Ishikawa (cell line): Measurements from ENCODE around the gene TTLL3.

Source experiments
- CEBPB ChIP-seq: IDR thresholded peaks from 2 replicates; pipeline ENCODE4 v1.6.1; 2012
- CREB1 ChIP-seq: IDR thresholded peaks from 2 replicates; pipeline ENCODE4 v1.6.1; 2012; ENCODE audit warnings: low read depth
- EGR1 ChIP-seq: IDR thresholded peaks from 2 replicates; pipeline ENCODE4 v1.6.1; 2012
- EP300 ChIP-seq: IDR thresholded peaks from 2 replicates; pipeline ENCODE4 v1.6.1; 2012; ENCODE audit warnings: borderline replicate concordance
- FOXM1 ChIP-seq: IDR thresholded peaks from 2 replicates; pipeline ENCODE4 v1.6.1; 2012; ENCODE audit warnings: low read depth, borderline replicate concordance
- NFIC ChIP-seq: IDR thresholded peaks from 2 replicates; pipeline ENCODE4 v1.6.1; 2012
- RAD21 ChIP-seq: IDR thresholded peaks from 2 replicates; pipeline ENCODE4 v1.6.1; 2012; ENCODE audit warnings: low read depth
- REST ChIP-seq: IDR thresholded peaks from 2 replicates; pipeline ENCODE4 v1.6.1; 2012; ENCODE audit warnings: low read depth, mild to moderate bottlenecking
- TAF1 ChIP-seq: IDR thresholded peaks from 2 replicates; pipeline ENCODE4 v1.6.1; 2012; ENCODE audit warnings: low read depth, mild to moderate bottlenecking
- TCF12 ChIP-seq: IDR thresholded peaks from 2 replicates; pipeline ENCODE4 v1.6.1; 2012; ENCODE audit warnings: low read depth
- TEAD4 ChIP-seq: IDR thresholded peaks from 2 replicates; pipeline ENCODE4 v1.6.1; 2012
- YY1 ChIP-seq: IDR thresholded peaks from 2 replicates; pipeline ENCODE4 v1.6.1; 2012; ENCODE audit warnings: low read depth
- ZBTB7A ChIP-seq: IDR thresholded peaks from 2 replicates; pipeline ENCODE4 v1.6.1; 2012; ENCODE audit warnings: low read depth
- TF ChIP-seq, protein P1 (sequence below): IDR thresholded peaks from 2 replicates; pipeline ENCODE4 v1.6.1; 2012

DNA sequence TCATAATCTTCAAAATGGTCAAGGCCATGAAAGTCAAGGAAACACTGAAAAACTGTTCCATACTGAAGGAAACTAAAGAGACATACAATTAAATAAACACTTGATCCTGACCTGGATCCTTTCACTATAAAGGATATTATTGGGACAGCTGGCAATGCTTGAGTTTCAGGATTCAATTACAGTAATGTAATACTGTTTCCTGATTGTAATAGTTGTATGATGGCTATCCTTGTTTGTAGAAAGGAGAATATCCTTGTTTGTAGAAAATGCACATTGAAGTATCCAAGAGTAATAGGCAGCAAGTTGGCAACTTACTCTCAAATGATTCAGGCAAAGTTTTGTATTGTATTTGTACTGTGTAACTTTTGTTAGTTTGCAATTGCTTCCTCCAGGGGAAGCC is 65.4 kb downstream of the TTLL3 start:
- TF ChIP-seq REST (no peak), TCF12 (no peak), RAD21 (no peak), YY1 (no peak), ZBTB7A (no peak), EP300 (no peak), CREB1 (no peak), CEBPB (no peak), TAF1 (no peak), TEAD4 (no peak), FOXM1 (no peak), NFIC (no peak), EGR1 (no peak)
- TF ChIP-seq, protein P1, sequence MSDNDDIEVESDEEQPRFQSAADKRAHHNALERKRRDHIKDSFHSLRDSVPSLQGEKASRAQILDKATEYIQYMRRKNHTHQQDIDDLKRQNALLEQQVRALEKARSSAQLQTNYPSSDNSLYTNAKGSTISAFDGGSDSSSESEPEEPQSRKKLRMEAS: no peak
